ENCODE data around the gene CHKA.

Gene CHKA

GRCh38 chr11:68041617-68042218, 79.5 kb downstream of the CHKA start:
- H3K4me3 ChIP-seq (ENCODE audit: low read length, poor library complexity, severe bottlenecking), result no peak overlapping the region
- peak overlapping the region; percentile 78 for H3K9ac ChIP-seq (ENCODE audit: low read depth, low read length, poor library complexity, severe bottlenecking)
- H2AFZ ChIP-seq (ENCODE audit: low read length), result no peak overlapping the region
- H3K27me3 ChIP-seq (ENCODE audit: insufficient read depth, low read length, poor library complexity, severe bottlenecking), result no peaks in the 10 kb centered on the region
- no peaks in the 10 kb centered on the region for H3K9me2 ChIP-seq (replicated peaks; ENCODE audit: low read depth, low read length)
- TF ChIP-seq CTCF (conservative IDR thresholded peaks at IDR 0.05; ENCODE audit: low read length), result no peak
- TF ChIP-seq EZH2phosphoT487 (IDR thresholded peaks at IDR 0.05; ENCODE audit: borderline replicate concordance), result no peak
- H3K9me3 ChIP-seq (ENCODE audit: insufficient read depth, low read depth, low read length), result no peaks in the 10 kb centered on the region
- H3K4me2 ChIP-seq (ENCODE audit: low read depth, low read length, poor library complexity, severe bottlenecking), result peak overlapping the region; percentile 80
- peaks cover 2% of the 10 kb centered on the region; the same call in 1 of the 2 replicates for H3F3A ChIP-seq (ENCODE audit: low read depth)
- H3K36me3 ChIP-seq (ENCODE audit: insufficient read depth, low read length), result no peaks in the 10 kb centered on the region
- no peaks in the 10 kb centered on the region for H3K79me2 ChIP-seq (ENCODE audit: insufficient read depth, low read length)
- no peaks in the 10 kb centered on the region for H4K20me1 ChIP-seq (ENCODE audit: insufficient read depth, low read length, poor library complexity, severe bottlenecking)
- peaks cover 30% of the 10 kb centered on the region for H3K4me1 ChIP-seq (ENCODE audit: insufficient read depth, low read length, poor library complexity, severe bottlenecking)

GRCh38 chr11:68040957-68041591, 80.1 kb downstream of the CHKA start:
- H3K4me2 ChIP-seq (ENCODE audit: low read depth, low read length, poor library complexity, severe bottlenecking), result peak overlapping the region; percentile 80

GRCh38 chr11:68040101-68040956, 80.9 kb downstream of the CHKA start:
- no peaks in the 10 kb centered on the region for H3K79me2 ChIP-seq (ENCODE audit: insufficient read depth, low read length)
- H3K36me3 ChIP-seq (ENCODE audit: insufficient read depth, low read length), result no peaks in the 10 kb centered on the region
- H2AFZ ChIP-seq (ENCODE audit: low read length), result peak overlapping the region; percentile 72
- TF ChIP-seq CTCF (conservative IDR thresholded peaks at IDR 0.05; ENCODE audit: low read length) (no peak), EZH2phosphoT487 (IDR thresholded peaks at IDR 0.05; ENCODE audit: borderline replicate concordance) (no peak)
- H4K20me1 ChIP-seq (ENCODE audit: insufficient read depth, low read length, poor library complexity, severe bottlenecking), result no peaks in the 10 kb centered on the region
- H3K4me3 ChIP-seq (ENCODE audit: low read length, poor library complexity, severe bottlenecking), result peak overlapping the region; percentile 73
- H3K9me2 ChIP-seq (replicated peaks; ENCODE audit: low read depth, low read length), result no peaks in the 10 kb centered on the region
- H3K27me3 ChIP-seq (ENCODE audit: insufficient read depth, low read length, poor library complexity, severe bottlenecking), result no peaks in the 10 kb centered on the region
- H3K9me3 ChIP-seq (ENCODE audit: insufficient read depth, low read depth, low read length), result no peaks in the 10 kb centered on the region
- peak overlapping the region; percentile 78 for H3K9ac ChIP-seq (ENCODE audit: low read depth, low read length, poor library complexity, severe bottlenecking)
- H3F3A ChIP-seq (ENCODE audit: low read depth), result peaks cover 3% of the 10 kb centered on the region; the same call in 1 of the 2 replicates
- peaks cover 36% of the 10 kb centered on the region for H3K4me1 ChIP-seq (ENCODE audit: insufficient read depth, low read length, poor library complexity, severe bottlenecking)
- peak overlapping the region; percentile 80 for H3K4me2 ChIP-seq (ENCODE audit: low read depth, low read length, poor library complexity, severe bottlenecking)

More at GRCh38 chr11:68040957-68041591, 80.1 kb downstream of the CHKA start:
- no peaks in the 10 kb centered on the region for H4K20me1 ChIP-seq (ENCODE audit: insufficient read depth, low read length, poor library complexity, severe bottlenecking)
- no peak for TF ChIP-seq CTCF (conservative IDR thresholded peaks at IDR 0.05; ENCODE audit: low read length)
- peak overlapping the region; percentile 78 for H3K9ac ChIP-seq (ENCODE audit: low read depth, low read length, poor library complexity, severe bottlenecking)
- peak overlapping the region; percentile 73 for H3K4me3 ChIP-seq (ENCODE audit: low read length, poor library complexity, severe bottlenecking)
- H2AFZ ChIP-seq (ENCODE audit: low read length), result no peak overlapping the region
- peaks cover 3% of the 10 kb centered on the region; the same call in 1 of the 2 replicates for H3F3A ChIP-seq (ENCODE audit: low read depth)
- H3K9me2 ChIP-seq (replicated peaks; ENCODE audit: low read depth, low read length), result no peaks in the 10 kb centered on the region
- no peaks in the 10 kb centered on the region for H3K27me3 ChIP-seq (ENCODE audit: insufficient read depth, low read length, poor library complexity, severe bottlenecking)
- no peaks in the 10 kb centered on the region for H3K36me3 ChIP-seq (ENCODE audit: insufficient read depth, low read length)
- H3K79me2 ChIP-seq (ENCODE audit: insufficient read depth, low read length), result no peaks in the 10 kb centered on the region
- H3K9me3 ChIP-seq (ENCODE audit: insufficient read depth, low read depth, low read length), result no peaks in the 10 kb centered on the region
- peaks cover 36% of the 10 kb centered on the region for H3K4me1 ChIP-seq (ENCODE audit: insufficient read depth, low read length, poor library complexity, severe bottlenecking)
